Stomach (tissue), 4 donors: Measurements from ENCODE around the gene CRYBA2.

ENCODE experiments used
- CTCF ChIP-seq, 7 experiments: fragments of 450-650 bp in 4 of 7; fragments of 200-600 bp in 3 of 7; sonication (generic) in 3 of 7; IDR thresholded peaks; one replicate each; pipeline ENCODE4 v1.5.1; 2016 to 2019; ENCODE audit warnings: antibody characterized with exemption in 7 of 7, control low read depth in 2 of 7, mild to moderate bottlenecking in 1 of 7
- EP300 ChIP-seq: sonication (generic); formaldehyde crosslinking; IDR thresholded peaks from one replicate; pipeline ENCODE4 v1.6.1; 2017; ENCODE audit warnings: antibody characterized with exemption
- POLR2A ChIP-seq, 4 donors: fragments of 450-650 bp; IDR thresholded peaks; one replicate each; pipeline ENCODE4 v1.6.1; 2016; ENCODE audit warnings: antibody characterized with exemption in 4 of 4, control low read depth in 2 of 4, mild to moderate bottlenecking in 1 of 4, moderate library complexity in 1 of 4

GRCh38 chr2:219001577-219002394, 8.6 kb upstream of the CRYBA2 start:
- TF ChIP-seq CTCF (IDR thresholded peaks at IDR 0.05) (no peak), POLR2A (IDR thresholded peaks at IDR 0.05) (peak in 2 of 4 donors; percentile 71 to 94), EP300 (no peak)
